Adrenal gland (tissue), 5 donors: Measurements from ENCODE around the gene NLRC5.

Experiments used
- CTCF ChIP-seq, 6 experiments: fragments of 450-650 bp in 4 of 6; fragments of 200-600 bp in 2 of 6; sonication (generic) in 1 of 6; IDR thresholded peaks; 1 replicate in 5 of 6; 2 replicates in 1 of 6; pipeline versions ENCODE4 v1.5.1 to v1.8.0; 2016 to 2021; ENCODE audit warnings: antibody characterized with exemption in 6 of 6, mild to moderate bottlenecking in 2 of 6, moderate library complexity in 1 of 6
- POLR2A ChIP-seq, 2 donors: fragments of 450-650 bp; IDR thresholded peaks; one replicate each; pipeline ENCODE4 v1.6.1; 2017; ENCODE audit warnings: antibody characterized with exemption in 2 of 2, mild to moderate bottlenecking in 2 of 2, moderate library complexity in 1 of 2
- donor health status: DM: no; HTN: no; CAD: no.

GRCh38 chr16:57115514-57116182 lies 126.3 kb downstream of the NLRC5 start:
- TF ChIP-seq CTCF (IDR thresholded peaks at IDR 0.05), result no peak
- no peak for TF ChIP-seq POLR2A (IDR thresholded peaks at IDR 0.05)
